ENCODE results near the gene CCDC85B. TPM values are rescaled to one million over a fixed set of nuclear protein-coding genes. Genes with fewer than 3 reads are reported as not detected.

The CCDC85B gene
- total and polyA plus RNA-seq, 2 of the 13 experiments (the other 11 are each of a cell fraction or from before 2014, with no cell fraction given) = 8.2 to 19.5 TPM

DNA sequence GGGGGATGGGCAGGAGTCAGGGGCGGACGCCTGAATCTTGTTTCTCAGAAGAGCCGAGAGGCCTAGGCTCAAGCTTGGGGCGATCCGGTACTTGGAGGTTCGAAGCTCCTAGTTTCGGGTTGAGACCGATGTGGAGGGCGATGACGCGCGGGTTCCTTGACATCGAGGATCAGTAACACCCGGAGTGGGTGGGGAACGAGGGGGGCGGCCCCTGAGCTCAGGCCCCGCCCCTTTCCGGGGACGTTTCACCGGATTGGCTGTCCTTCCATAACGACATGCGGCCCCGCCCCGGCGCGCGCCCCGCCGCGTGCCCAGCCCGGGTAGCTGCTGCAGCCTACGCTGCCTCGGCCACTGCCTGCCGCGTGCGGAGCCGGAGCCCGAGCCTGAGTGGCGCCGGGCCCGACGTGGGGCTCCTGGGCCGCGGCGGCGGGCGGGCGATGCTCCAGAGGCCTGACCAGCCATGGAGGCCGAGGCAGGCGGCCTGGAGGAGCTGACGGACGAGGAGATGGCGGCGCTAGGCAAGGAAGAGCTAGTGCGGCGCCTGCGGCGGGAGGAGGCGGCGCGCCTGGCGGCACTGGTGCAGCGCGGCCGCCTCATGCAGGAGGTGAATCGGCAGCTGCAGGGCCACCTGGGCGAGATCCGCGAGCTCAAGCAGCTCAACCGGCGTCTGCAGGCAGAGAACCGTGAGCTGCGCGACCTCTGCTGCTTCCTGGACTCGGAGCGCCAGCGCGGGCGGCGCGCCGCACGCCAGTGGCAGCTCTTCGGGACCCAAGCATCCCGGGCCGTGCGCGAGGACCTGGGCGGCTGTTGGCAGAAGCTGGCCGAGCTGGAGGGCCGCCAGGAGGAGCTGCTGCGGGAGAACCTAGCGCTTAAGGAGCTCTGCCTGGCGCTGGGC lies at the start of gene CCDC85B (continued):
- TF ChIP-seq, protein P1, sequence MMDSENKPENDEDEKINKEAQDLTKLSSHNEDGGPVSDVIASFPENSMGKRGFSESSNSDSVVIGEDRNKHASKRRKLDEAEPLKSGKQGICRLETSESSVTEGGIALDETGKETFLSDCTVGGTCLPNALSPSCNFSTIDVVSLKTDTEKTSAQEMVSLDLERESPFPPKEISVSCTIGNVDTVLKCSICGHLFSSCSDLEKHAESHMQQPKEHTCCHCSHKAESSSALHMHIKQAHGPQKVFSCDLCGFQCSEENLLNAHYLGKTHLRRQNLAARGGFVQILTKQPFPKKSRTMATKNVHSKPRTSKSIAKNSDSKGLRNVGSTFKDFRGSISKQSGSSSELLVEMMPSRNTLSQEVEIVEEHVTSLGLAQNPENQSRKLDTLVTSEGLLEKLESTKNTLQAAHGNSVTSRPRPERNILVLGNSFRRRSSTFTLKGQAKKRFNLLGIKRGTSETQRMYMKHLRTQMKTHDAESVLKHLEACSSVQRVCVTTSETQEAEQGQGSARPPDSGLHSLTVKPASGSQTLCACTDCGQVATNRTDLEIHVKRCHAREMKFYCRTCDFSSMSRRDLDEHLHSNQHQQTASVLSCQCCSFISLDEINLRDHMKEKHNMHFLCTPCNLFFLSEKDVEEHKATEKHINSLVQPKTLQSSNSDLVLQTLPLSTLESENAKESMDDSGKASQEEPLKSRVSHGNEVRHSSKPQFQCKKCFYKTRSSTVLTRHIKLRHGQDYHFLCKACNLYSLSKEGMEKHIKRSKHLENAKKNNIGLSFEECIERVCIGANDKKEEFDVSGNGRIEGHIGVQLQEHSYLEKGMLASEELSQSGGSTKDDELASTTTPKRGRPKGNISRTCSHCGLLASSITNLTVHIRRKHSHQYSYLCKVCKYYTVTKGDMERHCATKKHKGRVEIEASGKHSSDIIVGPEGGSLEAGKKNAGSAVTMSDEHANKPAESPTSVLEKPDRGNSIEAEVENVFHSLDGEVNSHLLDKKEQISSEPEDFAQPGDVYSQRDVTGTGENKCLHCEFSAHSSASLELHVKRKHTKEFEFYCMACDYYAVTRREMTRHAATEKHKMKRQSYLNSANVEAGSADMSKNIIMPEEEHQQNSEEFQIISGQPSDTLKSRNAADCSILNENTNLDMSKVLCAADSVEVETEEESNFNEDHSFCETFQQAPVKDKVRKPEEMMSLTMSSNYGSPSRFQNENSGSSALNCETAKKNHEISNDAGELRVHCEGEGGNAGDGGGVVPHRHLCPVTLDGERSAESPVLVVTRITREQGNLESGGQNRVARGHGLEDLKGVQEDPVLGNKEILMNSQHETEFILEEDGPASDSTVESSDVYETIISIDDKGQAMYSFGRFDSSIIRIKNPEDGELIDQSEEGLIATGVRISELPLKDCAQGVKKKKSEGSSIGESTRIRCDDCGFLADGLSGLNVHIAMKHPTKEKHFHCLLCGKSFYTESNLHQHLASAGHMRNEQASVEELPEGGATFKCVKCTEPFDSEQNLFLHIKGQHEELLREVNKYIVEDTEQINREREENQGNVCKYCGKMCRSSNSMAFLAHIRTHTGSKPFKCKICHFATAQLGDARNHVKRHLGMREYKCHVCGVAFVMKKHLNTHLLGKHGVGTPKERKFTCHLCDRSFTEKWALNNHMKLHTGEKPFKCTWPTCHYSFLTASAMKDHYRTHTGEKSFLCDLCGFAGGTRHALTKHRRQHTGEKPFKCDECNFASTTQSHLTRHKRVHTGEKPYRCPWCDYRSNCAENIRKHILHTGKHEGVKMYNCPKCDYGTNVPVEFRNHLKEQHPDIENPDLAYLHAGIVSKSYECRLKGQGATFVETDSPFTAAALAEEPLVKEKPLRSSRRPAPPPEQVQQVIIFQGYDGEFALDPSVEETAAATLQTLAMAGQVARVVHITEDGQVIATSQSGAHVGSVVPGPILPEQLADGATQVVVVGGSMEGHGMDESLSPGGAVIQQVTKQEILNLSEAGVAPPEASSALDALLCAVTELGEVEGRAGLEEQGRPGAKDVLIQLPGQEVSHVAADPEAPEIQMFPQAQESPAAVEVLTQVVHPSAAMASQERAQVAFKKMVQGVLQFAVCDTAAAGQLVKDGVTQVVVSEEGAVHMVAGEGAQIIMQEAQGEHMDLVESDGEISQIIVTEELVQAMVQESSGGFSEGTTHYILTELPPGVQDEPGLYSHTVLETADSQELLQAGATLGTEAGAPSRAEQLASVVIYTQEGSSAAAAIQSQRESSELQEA (CRISPR knock-in tag; IDR thresholded peaks at IDR 0.05; ENCODE audit: not compliant biosample characterization) = no peak
- TF ChIP-seq ZNF570 (CRISPR knock-in tag; IDR thresholded peaks at IDR 0.05; ENCODE audit: borderline replicate concordance) = no peak
- TF ChIP-seq ZC3H13 (CRISPR knock-in tag; IDR thresholded peaks at IDR 0.05) = no peak
- TF ChIP-seq, protein P2, sequence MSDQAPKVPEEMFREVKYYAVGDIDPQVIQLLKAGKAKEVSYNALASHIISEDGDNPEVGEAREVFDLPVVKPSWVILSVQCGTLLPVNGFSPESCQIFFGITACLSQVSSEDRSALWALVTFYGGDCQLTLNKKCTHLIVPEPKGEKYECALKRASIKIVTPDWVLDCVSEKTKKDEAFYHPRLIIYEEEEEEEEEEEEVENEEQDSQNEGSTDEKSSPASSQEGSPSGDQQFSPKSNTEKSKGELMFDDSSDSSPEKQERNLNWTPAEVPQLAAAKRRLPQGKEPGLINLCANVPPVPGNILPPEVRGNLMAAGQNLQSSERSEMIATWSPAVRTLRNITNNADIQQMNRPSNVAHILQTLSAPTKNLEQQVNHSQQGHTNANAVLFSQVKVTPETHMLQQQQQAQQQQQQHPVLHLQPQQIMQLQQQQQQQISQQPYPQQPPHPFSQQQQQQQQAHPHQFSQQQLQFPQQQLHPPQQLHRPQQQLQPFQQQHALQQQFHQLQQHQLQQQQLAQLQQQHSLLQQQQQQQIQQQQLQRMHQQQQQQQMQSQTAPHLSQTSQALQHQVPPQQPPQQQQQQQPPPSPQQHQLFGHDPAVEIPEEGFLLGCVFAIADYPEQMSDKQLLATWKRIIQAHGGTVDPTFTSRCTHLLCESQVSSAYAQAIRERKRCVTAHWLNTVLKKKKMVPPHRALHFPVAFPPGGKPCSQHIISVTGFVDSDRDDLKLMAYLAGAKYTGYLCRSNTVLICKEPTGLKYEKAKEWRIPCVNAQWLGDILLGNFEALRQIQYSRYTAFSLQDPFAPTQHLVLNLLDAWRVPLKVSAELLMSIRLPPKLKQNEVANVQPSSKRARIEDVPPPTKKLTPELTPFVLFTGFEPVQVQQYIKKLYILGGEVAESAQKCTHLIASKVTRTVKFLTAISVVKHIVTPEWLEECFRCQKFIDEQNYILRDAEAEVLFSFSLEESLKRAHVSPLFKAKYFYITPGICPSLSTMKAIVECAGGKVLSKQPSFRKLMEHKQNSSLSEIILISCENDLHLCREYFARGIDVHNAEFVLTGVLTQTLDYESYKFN (CRISPR knock-in tag; conservative IDR thresholded peaks at IDR 0.05) = no peak
- TF ChIP-seq, protein P3, sequence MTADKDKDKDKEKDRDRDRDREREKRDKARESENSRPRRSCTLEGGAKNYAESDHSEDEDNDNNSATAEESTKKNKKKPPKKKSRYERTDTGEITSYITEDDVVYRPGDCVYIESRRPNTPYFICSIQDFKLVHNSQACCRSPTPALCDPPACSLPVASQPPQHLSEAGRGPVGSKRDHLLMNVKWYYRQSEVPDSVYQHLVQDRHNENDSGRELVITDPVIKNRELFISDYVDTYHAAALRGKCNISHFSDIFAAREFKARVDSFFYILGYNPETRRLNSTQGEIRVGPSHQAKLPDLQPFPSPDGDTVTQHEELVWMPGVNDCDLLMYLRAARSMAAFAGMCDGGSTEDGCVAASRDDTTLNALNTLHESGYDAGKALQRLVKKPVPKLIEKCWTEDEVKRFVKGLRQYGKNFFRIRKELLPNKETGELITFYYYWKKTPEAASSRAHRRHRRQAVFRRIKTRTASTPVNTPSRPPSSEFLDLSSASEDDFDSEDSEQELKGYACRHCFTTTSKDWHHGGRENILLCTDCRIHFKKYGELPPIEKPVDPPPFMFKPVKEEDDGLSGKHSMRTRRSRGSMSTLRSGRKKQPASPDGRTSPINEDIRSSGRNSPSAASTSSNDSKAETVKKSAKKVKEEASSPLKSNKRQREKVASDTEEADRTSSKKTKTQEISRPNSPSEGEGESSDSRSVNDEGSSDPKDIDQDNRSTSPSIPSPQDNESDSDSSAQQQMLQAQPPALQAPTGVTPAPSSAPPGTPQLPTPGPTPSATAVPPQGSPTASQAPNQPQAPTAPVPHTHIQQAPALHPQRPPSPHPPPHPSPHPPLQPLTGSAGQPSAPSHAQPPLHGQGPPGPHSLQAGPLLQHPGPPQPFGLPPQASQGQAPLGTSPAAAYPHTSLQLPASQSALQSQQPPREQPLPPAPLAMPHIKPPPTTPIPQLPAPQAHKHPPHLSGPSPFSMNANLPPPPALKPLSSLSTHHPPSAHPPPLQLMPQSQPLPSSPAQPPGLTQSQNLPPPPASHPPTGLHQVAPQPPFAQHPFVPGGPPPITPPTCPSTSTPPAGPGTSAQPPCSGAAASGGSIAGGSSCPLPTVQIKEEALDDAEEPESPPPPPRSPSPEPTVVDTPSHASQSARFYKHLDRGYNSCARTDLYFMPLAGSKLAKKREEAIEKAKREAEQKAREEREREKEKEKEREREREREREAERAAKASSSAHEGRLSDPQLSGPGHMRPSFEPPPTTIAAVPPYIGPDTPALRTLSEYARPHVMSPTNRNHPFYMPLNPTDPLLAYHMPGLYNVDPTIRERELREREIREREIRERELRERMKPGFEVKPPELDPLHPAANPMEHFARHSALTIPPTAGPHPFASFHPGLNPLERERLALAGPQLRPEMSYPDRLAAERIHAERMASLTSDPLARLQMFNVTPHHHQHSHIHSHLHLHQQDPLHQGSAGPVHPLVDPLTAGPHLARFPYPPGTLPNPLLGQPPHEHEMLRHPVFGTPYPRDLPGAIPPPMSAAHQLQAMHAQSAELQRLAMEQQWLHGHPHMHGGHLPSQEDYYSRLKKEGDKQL (CRISPR knock-in tag; IDR thresholded peaks at IDR 0.05; ENCODE audit: low read depth) = no peak
- TF ChIP-seq ZNF282 (IDR thresholded peaks at IDR 0.05; ENCODE audit: partially characterized antibody) = no peak
- TF ChIP-seq, protein P4, sequence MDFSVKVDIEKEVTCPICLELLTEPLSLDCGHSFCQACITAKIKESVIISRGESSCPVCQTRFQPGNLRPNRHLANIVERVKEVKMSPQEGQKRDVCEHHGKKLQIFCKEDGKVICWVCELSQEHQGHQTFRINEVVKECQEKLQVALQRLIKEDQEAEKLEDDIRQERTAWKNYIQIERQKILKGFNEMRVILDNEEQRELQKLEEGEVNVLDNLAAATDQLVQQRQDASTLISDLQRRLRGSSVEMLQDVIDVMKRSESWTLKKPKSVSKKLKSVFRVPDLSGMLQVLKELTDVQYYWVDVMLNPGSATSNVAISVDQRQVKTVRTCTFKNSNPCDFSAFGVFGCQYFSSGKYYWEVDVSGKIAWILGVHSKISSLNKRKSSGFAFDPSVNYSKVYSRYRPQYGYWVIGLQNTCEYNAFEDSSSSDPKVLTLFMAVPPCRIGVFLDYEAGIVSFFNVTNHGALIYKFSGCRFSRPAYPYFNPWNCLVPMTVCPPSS (IDR thresholded peaks at IDR 0.05) = no peak
- TF ChIP-seq HOXA5 (CRISPR knock-in tag; IDR thresholded peaks at IDR 0.05) = peak; percentile 21

Measured in HepG2 (cell line).